CD4-positive, CD25-positive, alpha-beta regulatory T cell (primary cell): ENCODE data around the gene SWAP70. TPM values are rescaled to one million over a fixed set of nuclear protein-coding genes. Genes with fewer than 3 reads are reported as not detected.

Experiments
- ATAC-seq, 2 donors: fragments of 150-1000 bp; cut with Tn5 transposase; one replicate each; pipeline ENCODE4 v1.10.0; 2021; ENCODE audit warnings: low read depth in 2 of 2, moderate number of reproducible peaks in 2 of 2, moderate library complexity in 1 of 2
- DNase-seq, 3 donors: peaks; one replicate each; pipeline versions ENCODE4 v3.0.0 to v3.0.0-alpha.2; 2012 to 2022; ENCODE audit warnings: mixed read lengths in 1 of 3
- H3K27ac ChIP-seq: one replicate; pipeline ENCODE4 v1.7.0; 2013; ENCODE audit warnings: mild to moderate bottlenecking, low read length; ENCODE audit not compliant: insufficient read depth, poor library complexity, severe bottlenecking
- H3K27me3 ChIP-seq: one replicate; pipeline ENCODE4 v1.7.0; 2013; ENCODE audit warnings: low read length; ENCODE audit not compliant: control insufficient read depth, insufficient read depth
- H3K36me3 ChIP-seq: one replicate; pipeline ENCODE4 v1.7.0; 2013; ENCODE audit warnings: mild to moderate bottlenecking, low read length, moderate library complexity; ENCODE audit not compliant: control insufficient read depth, insufficient read depth
- H3K4me1 ChIP-seq: 2 replicates; pipeline ENCODE4 v1.7.0; 2013; ENCODE audit warnings: mild to moderate bottlenecking, low read length; ENCODE audit not compliant: insufficient read depth, control insufficient read depth, poor library complexity, severe bottlenecking
- H3K4me3 ChIP-seq: one replicate; pipeline ENCODE4 v1.7.0; 2013; ENCODE audit warnings: low read depth, mild to moderate bottlenecking, low read length, moderate library complexity
- H3K9me3 ChIP-seq, 2 experiments: 1 replicate in 1 of 2; 2 replicates in 1 of 2; pipeline ENCODE4 v1.7.0; 2013; ENCODE audit warnings: low read length in 2 of 2, mild to moderate bottlenecking in 1 of 2, moderate library complexity in 1 of 2; ENCODE audit not compliant: control insufficient read depth in 2 of 2
- H3K27ac Mint-ChIP-seq, 3 donors: one replicate each; pipeline ENCODE4 v1.8.0; 2020 to 2022; ENCODE audit warnings: mild to moderate bottlenecking in 3 of 3, mixed read lengths in 3 of 3, moderate library complexity in 2 of 3
- H3K27me3 Mint-ChIP-seq: one replicate; pipeline ENCODE4 v1.8.0; 2022; ENCODE audit warnings: mild to moderate bottlenecking, mixed read lengths
- H3K36me3 Mint-ChIP-seq: one replicate; pipeline ENCODE4 v1.8.0; 2020; ENCODE audit warnings: mixed read lengths
- H3K4me1 Mint-ChIP-seq, 4 donors: one replicate each; pipeline ENCODE4 v1.8.0; 2020 to 2022; ENCODE audit warnings: mixed read lengths in 4 of 4, mild to moderate bottlenecking in 1 of 4
- H3K4me3 Mint-ChIP-seq, 4 donors: one replicate each; pipeline ENCODE4 v1.8.0; 2020 to 2022; ENCODE audit warnings: mild to moderate bottlenecking in 4 of 4, mixed read lengths in 4 of 4, moderate library complexity in 3 of 4
- H3K9me3 Mint-ChIP-seq, 7 donors: one replicate each; pipeline ENCODE4 v1.8.0; 2020 to 2022; ENCODE audit warnings: mixed read lengths in 7 of 7, mild to moderate bottlenecking in 3 of 7, moderate library complexity in 2 of 7
- polyA plus RNA-seq, 4 donors: library from polyadenylated mRNA; unstranded; fragments of 300-500 nt; fragmentation: Illumina TruSeq; gene quantifications; one replicate each; pipeline ENCODE4 v1.2.3, GENCODE V29; 2021
- total RNA-seq: library from RNA; stranded (reverse); gene quantifications from one replicate; pipeline ENCODE4 v1.2.3, GENCODE V29; 2022

The SWAP70 gene
- total and polyA plus RNA-seq, 5 donors from 2014 or later, result 6.1 to 16.3 (median 13.2) TPM

DNA sequence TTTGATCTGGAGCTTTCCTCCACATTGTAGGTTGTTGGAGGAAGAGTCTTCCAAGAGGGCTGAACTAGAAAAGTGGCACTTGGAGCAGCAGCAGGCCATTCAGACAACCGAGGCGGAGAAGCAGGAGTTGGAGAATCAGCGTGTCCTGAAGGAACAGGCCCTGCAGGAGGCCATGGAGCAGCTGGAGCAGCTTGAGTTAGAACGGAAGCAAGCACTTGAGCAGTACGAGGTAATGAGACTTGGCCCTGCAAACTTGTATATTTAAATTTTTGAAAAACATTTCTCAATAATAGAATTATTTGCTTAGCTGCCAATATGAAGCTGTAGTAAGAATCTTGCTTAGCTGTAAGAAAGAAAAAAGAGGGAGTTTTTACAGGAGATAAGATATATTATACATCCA is 84.0 kb downstream of the SWAP70 start:
- DNase-seq (no peak), ATAC-seq (no peak)
- Mint-ChIP-seq H3K27ac (no peak overlapping the region), H3K27me3 (no peaks in the 10 kb centered on the region), H3K4me3 (no peak overlapping the region), H3K36me3 (peaks cover 9% of the 10 kb centered on the region), H3K4me1 (peaks cover 0 to 9% (median 7%) of the 10 kb centered on the region in 4 donors), H3K9me3 (no peaks in the 10 kb centered on the region)
- H3K27me3 ChIP-seq, result no peaks in the 10 kb centered on the region
- H3K27ac ChIP-seq, result no peak overlapping the region
- H3K9me3 ChIP-seq, result no peaks in the 10 kb centered on the region
- H3K36me3 ChIP-seq, result peaks cover 2% of the 10 kb centered on the region
- peaks cover 6% of the 10 kb centered on the region for H3K4me1 ChIP-seq
- H3K4me3 ChIP-seq, result no peak overlapping the region

- peaks cover 2% of the 10 kb centered on the region for H3K36me3 ChIP-seq
Measured at GRCh38 chr11:9748361-9748970, 84.6 kb downstream of the SWAP70 start.

DNA sequence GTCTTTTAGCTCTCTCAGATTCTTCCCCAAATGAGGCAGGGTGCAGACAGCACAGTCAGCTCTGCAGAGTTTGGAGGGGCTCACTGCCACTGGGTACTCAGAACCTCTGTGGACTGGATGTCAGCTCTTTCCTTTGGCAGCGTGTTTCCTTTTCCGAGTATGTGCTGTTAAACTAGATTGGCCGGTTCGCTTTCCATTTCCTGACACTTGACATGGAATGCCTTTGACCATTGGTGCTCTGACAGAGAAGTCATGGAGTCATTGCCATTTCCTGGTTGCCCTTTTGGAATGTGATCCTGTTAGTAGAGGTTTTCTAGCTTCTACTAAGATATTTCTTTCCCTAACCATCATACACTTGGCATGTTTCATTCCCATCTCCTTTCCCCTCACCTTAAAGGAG is 86.7 kb downstream of the SWAP70 start:
- H3K4me3 Mint-ChIP-seq, result no peak overlapping the region
- Histone ChIP-seq H3K27me3 (no peaks in the 10 kb centered on the region), H3K36me3 (peaks cover 2% of the 10 kb centered on the region), H3K4me3 (no peak overlapping the region), H3K27ac (no peak overlapping the region), H3K9me3 (no peaks in the 10 kb centered on the region), H3K4me1 (peaks cover 6% of the 10 kb centered on the region)
- H3K9me3 Mint-ChIP-seq, result no peaks in the 10 kb centered on the region
- ATAC-seq, result no peak
- H3K4me1 Mint-ChIP-seq, result peaks cover 0 to 9% (median 6%) of the 10 kb centered on the region in 4 donors
- no peak for DNase-seq
- peaks cover 9% of the 10 kb centered on the region for H3K36me3 Mint-ChIP-seq
- H3K27me3 Mint-ChIP-seq, result no peaks in the 10 kb centered on the region
- H3K27ac Mint-ChIP-seq, result peak overlapping the region in 1 of 3 donors; percentile 35

More at GRCh38 chr11:9748361-9748970, 84.6 kb downstream of the SWAP70 start:
- Histone ChIP-seq H3K27ac (no peak overlapping the region), H3K9me3 (no peaks in the 10 kb centered on the region), H3K27me3 (no peaks in the 10 kb centered on the region), H3K4me1 (peaks cover 6% of the 10 kb centered on the region), H3K4me3 (no peak overlapping the region)
- Mint-ChIP-seq H3K27ac (no peak overlapping the region), H3K27me3 (no peaks in the 10 kb centered on the region), H3K36me3 (peaks cover 9% of the 10 kb centered on the region), H3K9me3 (no peaks in the 10 kb centered on the region), H3K4me1 (peaks cover 0 to 9% (median 7%) of the 10 kb centered on the region in 4 donors), H3K4me3 (no peak overlapping the region)
- ATAC-seq, result peak; percentile 82 to 91
- peak; percentile 27 to 88 (median 66) for DNase-seq

GRCh38 chr11:9752091-9752490 is 88.2 kb downstream of the SWAP70 start:
- no peaks in the 10 kb centered on the region for H3K9me3 Mint-ChIP-seq

GRCh38 chr11:9753021-9753420 is 89.1 kb downstream of the SWAP70 start:
- Mint-ChIP-seq H3K27ac (no peak overlapping the region), H3K9me3 (no peaks in the 10 kb centered on the region), H3K36me3 (peaks cover 9% of the 10 kb centered on the region), H3K27me3 (no peaks in the 10 kb centered on the region), H3K4me3 (peak overlapping the region in 1 of 4 donors; percentile 43), H3K4me1 (peaks cover 0 to 26% (median 17%) of the 10 kb centered on the region in 4 donors)
- peaks cover 18% of the 10 kb centered on the region for H3K4me1 ChIP-seq
- H3K9me3 ChIP-seq, result no peaks in the 10 kb centered on the region
- no peak overlapping the region for H3K27ac ChIP-seq
- ATAC-seq, result no peak
- peaks cover 2% of the 10 kb centered on the region for H3K36me3 ChIP-seq
- H3K4me3 ChIP-seq, result no peak overlapping the region
- DNase-seq, result no peak
- no peaks in the 10 kb centered on the region for H3K27me3 ChIP-seq

More at GRCh38 chr11:9752091-9752490, 88.2 kb downstream of the SWAP70 start:
- Histone ChIP-seq H3K4me3 (no peak overlapping the region), H3K36me3 (peaks cover 2% of the 10 kb centered on the region), H3K27me3 (no peaks in the 10 kb centered on the region), H3K9me3 (no peaks in the 10 kb centered on the region), H3K27ac (no peak overlapping the region), H3K4me1 (peaks cover 13% of the 10 kb centered on the region)
- Mint-ChIP-seq H3K27me3 (no peaks in the 10 kb centered on the region), H3K4me1 (peaks cover 0 to 20% (median 13%) of the 10 kb centered on the region in 4 donors), H3K27ac (peak overlapping the region in 1 of 3 donors; percentile 26), H3K36me3 (peaks cover 9% of the 10 kb centered on the region), H3K4me3 (no peak overlapping the region)
- ATAC-seq, result no peak
- DNase-seq, result no peak

DNA sequence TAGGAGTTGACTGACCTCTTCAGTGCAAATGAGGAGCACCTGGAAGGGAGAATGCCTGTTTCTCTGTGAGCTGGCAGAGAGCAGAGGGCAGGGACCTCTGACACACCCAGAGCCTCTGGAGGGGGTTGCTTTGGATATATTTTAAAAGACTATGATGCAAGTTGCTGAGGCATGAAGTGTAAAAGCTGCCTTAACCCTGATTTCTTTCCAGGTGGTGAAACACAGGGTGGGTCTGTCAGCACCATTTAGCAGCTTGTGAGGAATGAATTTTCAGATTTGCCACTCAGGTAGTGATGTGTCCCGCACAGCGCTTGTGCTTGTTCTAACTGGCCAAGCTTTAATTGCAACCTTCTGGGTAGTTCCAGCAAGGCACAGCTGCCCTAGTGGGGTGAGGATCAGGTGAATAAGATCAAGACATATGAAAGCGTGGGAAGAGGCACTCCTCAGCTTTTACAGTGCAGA is 90.2 kb downstream of the SWAP70 start:
- H3K27ac ChIP-seq, result no peak overlapping the region
- peaks cover 0 to 23% (median 13%) of the 10 kb centered on the region in 4 donors for H3K4me1 Mint-ChIP-seq
- H3K27me3 ChIP-seq, result no peaks in the 10 kb centered on the region

GRCh38 chr11:9755561-9756185 is 91.8 kb downstream of the SWAP70 start:
- no peaks in the 10 kb centered on the region for H3K9me3 ChIP-seq
- Mint-ChIP-seq H3K36me3 (peaks cover 4% of the 10 kb centered on the region), H3K27ac (peak overlapping the region in 1 of 3 donors; percentile 64), H3K27me3 (no peaks in the 10 kb centered on the region), H3K4me1 (peaks cover 4 to 31% (median 24%) of the 10 kb centered on the region in 4 donors), H3K9me3 (no peaks in the 10 kb centered on the region), H3K4me3 (peak overlapping the region in 2 of 4 donors; percentile 17 to 47)
- ATAC-seq, result no peak
- no peak overlapping the region for H3K4me3 ChIP-seq
- no peak for DNase-seq
- H3K36me3 ChIP-seq, result peaks cover 2% of the 10 kb centered on the region
- H3K27me3 ChIP-seq, result no peaks in the 10 kb centered on the region
- no peak overlapping the region for H3K27ac ChIP-seq
- peaks cover 23% of the 10 kb centered on the region for H3K4me1 ChIP-seq

More for the DNA sequence above, 90.2 kb downstream of the SWAP70 start:
- Mint-ChIP-seq H3K27me3 (no peaks in the 10 kb centered on the region), H3K9me3 (no peaks in the 10 kb centered on the region), H3K4me3 (no peak overlapping the region), H3K27ac (no peak overlapping the region), H3K36me3 (peaks cover 9% of the 10 kb centered on the region)
- Histone ChIP-seq H3K4me1 (peaks cover 16% of the 10 kb centered on the region), H3K4me3 (no peak overlapping the region), H3K36me3 (peaks cover 2% of the 10 kb centered on the region), H3K9me3 (no peaks in the 10 kb centered on the region)
- DNase-seq (no peak), ATAC-seq (no peak)
